DMS153 treated with DMSO at 0.1 percent for 48 hours (cell line): Measurements from ENCODE around the gene GDF2.

Experiments used
- DNase-seq: peaks from one replicate; lab custom pipeline; 2025; ENCODE audit not compliant: unreplicated experiment; lab: John Stamatoyannopoulos, UW

GDF2 gene

DNA sequence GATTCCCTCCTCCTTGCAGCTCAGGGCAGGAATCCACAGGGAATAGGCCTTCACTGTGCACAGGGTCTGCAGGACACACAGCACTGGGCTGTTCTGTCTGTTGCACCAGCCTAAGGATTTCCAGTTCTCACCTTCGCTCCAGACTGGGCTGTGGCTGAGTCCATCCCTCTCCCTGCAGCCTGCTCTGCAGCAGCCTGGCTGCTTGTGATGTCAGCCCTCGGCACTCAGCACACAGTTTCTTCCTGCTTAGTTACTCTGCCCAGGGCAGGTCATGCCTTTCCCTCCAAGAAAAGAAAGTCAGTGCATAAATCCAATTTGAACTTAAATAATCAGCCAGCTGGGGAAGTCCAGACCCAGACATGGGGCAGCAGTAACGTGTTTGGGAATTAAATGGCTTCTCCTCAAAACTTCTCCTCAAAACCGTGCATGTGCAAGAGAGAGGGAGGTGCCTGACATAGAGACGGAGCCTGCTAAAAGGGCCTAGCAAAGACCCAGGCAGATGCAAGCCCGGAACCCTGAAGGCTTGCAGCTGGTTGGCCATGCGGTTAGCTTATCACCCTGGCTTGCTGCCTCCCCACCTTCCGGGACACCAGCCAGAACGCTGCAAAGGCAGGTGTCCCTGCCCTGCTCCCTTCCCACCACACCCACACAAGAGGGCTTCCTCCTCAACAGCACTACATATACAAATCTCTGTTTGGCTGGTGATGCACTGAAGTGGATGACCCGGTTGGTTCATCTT lies 10.9 kb upstream of the GDF2 start:
- peak; percentile 35 for DNase-seq

DNA sequence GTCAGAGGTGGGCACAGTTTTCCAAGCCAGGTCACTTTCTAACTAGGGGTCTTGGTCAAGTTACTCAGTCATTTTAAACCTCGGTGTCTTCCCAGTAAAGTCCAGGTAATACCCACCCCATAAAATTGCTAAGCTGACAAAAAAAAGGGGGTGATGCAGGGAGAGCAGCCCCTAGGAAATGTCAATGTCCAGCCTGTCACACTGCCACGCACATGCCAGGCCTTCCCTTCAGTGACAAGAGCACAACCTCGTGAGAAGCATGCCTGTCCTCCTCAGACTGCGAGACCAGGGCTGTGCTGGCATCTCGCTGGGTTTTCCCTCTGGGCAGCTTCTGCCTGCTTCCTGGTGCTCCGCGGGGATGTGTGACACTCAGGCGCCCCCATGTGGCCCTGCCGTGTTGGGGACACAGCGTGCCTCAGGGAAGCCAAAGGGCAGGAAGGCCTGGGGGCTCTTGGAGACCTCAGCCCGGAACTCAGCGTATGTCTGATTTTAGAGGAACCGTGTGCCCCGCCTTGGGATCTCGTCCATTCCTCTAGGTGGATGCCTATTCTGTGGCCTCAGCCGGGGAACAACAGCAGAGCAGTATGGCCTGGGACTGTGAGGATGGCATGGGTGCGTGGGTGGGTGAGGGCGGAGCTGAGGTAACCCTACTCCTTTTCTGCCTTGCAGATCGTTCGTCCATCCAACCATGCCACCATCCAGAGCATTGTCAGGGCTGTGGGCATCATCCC lies 10.2 kb upstream of the GDF2 start:
- peak; percentile 70 for DNase-seq

DNA sequence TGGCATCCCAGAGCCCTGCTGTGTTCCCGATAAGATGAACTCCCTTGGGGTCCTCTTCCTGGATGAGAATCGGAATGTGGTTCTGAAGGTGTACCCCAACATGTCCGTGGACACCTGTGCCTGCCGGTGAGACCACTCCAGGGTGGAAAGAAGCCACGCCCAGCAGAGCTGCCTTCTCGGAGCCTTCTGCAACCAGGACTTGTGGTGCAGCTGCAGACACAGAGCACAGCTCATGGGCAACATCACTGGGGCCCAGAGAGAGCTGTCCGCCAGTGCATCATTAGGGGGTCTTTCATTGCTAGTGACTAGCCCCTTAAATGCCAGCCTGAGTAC lies 9.6 kb upstream of the GDF2 start:
- DNase-seq: no peak

DNA sequence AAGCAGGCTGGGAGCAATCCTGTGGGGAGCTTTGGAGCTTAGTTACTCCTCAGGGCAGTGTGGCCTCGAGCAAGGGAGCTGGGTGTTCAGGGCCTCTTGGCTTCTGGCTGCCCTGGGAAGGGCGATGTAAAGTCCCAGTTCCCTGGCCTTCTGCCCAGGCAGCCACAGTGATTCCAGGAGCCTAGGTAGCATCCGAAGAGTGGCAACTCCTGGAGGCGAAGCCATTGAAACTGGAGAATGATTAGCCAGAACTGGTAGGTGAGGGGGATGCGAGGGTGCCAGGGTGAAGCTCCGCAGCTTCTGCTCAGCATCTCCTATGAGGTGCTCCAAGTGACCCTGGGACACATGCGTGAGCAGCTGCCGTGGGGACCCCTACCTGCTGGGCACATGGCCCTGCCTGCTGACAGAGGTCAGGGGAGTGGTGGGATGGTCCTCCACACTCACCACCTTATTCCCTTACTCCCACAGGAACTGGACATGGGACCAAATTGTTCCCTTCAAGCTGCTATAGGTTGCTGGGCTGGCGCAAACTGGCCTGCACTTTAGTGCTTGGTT lies 7.8 kb upstream of the GDF2 start:
- DNase-seq: no peak

DNA sequence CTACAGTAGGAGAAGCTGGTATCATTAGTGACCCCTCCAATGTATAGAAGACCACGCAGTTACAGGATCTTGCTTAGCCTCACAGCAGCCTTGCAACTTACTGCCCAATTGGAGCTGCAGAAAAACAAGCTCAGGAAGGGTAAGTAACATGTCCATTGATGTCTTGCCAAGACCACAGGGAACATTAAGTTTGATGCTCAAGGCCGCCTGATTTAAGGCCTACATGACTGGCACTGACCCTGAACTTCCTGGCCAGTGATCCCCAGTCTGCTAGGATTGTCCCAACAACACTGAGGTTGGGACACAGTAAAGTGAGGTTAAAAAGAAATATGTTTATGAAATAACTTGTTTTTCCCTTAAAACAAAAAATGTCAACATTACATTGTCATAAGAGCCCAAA lies 6.8 kb upstream of the GDF2 start:
- DNase-seq: no peak

DNA sequence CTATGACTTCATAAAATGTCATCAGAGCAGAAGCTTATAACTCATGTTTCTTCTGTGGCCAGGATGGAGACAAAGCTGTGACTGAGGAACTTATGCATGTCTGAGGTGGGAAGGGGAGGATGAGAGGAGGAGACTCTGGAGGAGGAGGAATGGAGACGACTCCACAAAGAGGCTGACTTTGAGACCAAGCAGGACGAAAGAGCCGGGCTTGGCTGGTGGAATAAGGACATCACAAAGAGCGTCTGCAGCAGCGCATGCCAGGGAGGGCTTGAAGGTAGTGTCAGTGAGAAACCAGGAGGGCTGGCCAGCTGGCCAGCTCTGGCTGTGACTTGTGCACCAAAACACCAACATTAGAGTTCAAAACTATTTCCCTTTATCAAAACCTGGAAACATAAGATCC lies 6.1 kb upstream of the GDF2 start:
- no peak for DNase-seq

DNA sequence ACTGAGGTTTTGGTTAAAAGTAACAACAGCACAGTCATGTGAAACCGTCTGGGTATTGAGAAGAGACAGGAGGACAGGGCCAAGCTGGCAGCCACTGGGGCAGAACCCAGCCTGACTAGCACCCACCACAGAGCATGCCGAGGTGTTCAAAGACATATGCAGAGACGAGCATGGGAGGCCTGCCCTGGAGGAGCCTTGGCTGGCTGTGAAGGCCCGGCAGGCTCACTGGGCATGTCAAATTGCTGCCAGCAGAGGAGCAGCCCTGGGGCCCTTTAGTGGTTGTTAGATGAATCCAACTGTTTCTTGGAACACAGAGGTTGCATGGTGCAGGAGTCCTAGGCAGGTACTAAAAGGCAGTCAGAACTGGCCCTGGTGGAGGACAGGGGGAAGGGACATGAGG lies 5.0 kb upstream of the GDF2 start:
- no peak for DNase-seq

DNA sequence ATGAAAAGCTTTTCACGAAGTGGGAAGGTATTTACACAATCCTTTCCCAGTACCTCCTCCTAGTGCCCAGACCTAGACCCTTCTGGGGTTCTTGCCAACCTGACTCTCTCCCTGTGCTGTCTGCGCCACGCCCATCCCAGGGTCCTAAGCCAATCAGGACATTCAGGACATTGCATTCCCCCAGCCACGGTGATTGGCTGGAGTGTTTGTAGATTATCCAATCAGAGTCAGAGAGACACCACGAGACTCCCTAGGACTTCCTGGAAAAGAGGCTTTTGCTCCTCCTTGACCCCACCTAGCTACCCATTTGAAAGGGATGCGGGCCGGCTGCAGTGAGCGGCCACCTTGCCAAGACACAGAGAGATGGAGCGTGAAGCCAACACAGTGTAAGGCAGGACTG lies 3.5 kb upstream of the GDF2 start:
- no peak for DNase-seq

DNA sequence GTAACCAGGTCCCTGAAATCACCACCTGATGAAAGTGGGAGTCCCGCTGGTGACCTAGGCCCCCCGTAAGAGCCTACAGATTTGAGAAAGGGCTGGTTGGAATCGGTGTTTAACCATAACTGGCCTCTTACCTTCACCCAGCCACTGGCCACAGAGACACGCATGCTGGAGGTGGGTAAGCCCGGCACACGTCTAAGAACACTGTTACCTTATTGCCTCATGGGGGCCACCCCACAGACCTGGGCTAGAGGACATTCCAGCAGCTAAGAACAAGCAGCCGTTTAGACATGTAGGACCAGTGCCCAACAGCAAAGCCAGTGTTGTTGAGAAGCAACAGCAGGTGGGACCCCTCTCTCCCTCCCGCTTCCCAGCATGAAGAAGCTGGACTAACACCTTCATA lies 2.5 kb upstream of the GDF2 start:
- DNase-seq: no peak

DNA sequence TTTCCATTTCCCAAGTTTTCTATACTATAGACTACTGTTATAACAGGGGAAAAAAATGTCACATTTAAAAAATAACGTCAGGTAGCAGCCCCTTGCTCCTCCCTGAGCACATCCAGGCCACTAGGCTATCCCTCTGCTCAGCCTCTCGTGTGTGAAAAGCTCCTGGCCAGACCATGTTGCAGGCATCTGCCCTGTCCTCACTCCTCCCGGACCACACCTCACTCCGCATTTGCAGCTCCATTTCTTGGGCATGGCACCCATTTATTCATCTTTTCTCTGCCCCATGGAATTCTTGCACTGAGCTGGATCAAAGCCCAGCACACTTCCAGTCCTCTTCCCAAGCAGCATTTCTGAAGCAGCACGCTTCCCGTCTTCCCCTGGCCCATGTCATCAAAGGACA lies 1.4 kb upstream of the GDF2 start:
- DNase-seq: no peak

DNA sequence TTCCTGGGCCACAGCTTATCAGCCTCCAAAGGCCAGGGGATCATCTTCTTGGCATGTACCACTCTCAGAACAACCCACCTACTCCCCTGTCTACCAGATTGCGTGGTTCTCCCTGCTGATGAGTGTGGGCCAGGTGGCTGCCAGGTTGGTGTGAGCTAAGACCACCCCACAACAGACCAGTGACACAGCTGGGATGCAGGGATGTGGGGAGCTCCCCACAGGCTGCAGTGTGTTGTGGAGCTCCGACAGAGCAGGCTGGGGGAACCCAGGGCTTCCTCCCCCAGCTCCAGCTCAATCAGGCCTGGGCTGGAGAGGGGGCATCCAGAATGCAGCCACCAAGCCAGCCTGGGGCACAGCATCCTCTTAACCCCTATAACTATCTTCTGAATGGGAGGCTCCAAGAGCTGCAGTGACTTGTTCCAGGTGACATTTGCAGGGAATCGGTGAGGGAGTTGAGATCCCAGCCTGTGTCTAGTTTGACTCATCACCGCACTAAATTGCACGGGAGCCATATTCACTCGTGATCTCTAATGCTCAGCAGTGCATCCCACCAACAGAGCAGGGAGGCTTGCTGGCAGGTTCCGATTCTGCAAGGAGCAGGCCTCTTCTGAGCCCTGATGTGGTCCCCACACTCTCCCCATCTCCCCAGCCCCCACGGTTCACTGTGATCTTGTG lies 596 bp upstream of the GDF2 start:
- DNase-seq: no peak

DNA sequence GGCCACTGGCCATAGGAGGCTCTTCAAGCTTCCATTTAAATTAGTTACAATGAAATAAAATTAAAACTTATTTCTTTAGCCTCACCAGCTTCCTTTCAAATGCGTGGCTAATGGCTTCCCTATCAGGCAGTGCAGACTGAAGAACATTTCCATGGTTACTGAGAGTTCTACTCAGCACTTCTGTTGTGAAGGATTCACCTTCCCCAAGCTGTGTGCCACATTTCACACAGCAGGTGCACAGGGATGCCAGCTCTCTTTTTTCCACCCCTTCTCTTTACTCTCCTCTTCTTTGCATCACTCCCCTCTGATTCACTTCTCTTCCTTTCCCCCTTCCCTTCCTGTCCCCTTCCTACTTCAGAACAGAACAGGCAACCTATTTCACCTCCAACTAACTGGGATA lies 833 bp downstream of the GDF2 start:
- DNase-seq: no peak

DNA sequence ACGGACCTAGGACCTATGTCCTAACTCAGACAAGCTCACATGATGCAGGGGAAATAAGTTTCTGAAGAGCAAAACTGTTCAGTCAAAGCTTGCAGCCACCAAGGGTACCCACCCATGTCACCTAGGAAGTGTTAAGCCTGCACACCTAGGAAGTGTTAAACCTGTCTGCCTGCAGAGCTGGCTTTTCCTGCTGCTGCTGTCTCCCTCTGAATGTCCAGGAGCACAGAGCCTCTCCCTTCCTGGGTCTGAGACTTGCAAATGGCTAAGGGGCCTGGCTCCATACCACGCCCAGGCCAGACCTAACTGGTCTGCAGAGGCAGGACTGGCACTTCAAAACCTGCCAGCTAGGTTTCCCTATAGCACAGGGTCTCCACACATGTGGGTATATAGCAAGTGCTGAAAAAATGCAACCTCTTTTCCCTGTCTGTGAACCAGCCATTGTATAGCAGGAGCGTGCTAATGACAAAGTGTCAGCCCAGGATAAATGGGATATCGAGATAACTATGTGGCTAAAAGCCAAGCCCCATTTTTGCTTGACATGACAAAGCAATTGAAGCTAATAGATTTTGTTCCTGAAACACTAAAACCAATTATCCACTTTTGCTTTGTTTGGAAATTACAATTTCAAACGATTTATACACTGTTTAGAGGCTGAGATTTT lies 1.5 kb downstream of the GDF2 start:
- DNase-seq: no peak

DNA sequence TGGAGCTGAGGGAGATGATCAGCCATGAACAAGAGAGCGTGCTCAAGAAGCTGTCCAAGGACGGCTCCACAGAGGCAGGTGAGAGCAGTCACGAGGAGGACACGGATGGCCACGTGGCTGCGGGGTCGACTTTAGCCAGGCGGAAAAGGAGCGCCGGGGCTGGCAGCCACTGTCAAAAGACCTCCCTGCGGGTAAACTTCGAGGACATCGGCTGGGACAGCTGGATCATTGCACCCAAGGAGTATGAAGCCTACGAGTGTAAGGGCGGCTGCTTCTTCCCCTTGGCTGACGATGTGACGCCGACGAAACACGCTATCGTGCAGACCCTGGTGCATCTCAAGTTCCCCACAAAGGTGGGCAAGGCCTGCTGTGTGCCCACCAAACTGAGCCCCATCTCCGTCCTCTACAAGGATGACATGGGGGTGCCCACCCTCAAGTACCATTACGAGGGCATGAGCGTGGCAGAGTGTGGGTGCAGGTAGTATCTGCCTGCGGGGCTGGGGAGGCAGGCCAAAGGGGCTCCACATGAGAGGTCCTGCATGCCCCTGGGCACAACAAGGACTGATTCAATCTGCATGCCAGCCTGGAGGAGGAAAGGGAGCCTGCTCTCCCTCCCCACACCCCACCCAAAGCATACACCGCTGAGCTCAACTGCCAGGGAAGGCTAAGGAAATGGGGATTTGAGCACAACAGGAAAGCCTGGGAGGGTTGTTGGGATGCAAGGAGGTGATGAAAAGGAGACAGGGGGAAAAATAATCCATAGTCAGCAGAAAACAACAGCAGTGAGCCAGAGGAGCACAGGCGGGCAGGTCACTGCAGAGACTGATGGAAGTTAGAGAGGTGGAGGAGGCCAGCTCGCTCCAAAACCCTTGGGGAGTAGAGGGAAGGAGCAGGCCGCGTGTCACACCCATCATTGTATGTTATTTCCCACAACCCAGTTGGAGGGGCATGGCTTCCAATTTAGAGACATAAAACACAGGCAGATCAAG lies 3.3 kb downstream of the GDF2 start:
- DNase-seq: no peak

DNA sequence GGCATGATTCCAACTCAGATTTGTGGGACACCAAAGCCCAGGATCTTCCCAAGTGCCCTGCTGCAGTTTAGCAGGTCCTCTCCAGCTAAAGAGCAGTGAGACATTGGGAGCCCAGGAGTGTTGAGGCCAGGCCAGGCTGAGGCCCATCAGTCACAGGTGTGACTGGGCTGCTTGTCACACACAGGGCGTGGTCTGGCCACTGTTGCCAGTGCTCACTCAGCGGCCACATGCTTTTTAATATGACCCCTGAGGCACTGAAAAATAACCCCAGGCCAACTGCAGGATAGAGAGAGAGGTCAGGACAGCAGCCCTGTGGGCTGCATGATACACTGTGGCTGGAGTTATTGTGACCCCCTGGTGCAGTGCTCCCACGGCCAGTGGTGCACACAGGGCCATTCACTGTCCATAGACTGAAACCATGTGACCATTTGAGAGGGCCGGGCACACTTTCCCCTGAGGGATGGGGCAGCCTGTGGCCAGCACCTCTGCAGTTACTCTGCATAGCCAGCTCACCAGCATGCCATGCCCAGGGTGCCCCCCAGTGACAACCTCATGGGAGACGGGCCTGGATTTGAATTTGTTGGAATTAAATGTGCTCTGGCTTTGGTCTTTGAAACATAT lies 4.2 kb downstream of the GDF2 start:
- DNase-seq: no peak

DNA sequence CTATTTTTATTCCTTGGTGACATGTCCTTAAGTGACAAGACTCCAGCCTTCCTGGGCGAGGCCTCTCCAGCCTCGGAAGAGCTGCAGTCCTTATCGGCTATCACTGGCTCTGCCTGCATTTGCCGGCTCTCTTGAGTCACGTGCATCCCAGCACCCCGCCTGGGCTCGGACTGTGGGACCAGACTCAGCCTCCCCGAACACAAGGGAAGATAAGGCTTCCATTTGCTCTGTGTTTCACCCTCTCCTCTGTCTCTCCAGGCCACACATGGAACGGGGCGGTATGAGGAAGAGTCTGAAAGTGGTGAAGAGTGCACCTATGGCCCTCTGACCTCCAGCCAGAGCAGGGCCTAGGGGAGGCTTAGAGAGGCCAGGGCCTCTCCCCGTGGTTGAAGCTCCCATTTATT lies 4.7 kb downstream of the GDF2 start:
- DNase-seq: no peak

DNA sequence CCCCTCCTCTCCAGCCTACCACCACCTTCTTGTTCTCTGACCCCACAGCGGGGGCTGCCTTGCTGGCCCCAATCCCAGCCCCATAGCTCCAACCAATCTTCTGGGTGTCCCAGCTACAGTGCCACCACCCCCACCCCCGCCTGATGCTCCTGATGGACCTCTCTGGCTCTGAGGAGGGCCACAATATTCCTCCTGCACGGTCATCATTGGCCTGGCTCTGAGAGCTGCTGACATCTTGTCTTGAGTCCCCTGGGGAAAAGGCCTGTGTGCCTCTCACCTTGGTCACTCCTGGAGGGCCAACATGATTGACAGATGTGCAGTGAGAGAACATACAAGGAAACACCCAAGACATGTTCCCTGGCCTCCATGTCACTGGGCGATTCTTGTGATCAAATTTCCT lies 7.6 kb downstream of the GDF2 start:
- no peak for DNase-seq

DNA sequence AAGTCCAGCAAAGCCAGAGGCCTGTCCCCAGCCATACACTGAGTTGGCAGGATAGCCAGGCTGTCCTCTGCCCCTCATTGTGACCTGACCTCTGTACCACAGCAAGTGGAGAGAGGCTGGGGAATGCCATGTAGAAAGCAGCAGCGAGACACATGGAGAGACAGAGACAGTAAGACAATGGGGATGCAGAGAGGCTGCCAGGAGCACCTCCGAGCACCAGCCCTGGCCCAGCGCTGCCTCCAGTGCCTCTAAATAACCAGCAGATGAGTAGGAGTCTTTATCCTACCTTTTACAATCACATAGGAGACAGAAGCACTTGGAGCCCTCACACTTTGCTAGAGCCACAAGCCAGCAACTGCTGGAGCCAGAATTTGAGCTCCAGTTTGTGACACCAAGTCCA lies 8.1 kb downstream of the GDF2 start:
- no peak for DNase-seq

DNA sequence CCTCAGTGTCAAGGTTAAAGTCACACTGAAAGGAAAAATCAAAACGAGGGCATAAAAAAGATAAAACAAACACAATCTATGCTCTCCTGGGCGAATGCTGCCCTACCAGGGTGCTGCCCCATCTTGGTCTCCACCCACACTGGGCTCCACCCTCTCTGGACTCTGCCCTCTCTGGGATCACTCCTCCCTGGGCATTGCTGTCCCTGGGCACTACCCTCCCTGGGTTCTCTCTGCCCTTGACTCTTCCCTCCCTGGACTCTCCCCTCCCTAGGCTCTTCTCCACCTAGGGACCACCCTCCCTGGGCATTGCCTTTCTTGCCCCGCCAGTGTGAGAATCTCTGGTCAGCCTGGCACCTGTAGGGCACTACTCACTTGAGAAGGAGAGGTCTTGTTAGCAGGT lies 8.6 kb downstream of the GDF2 start:
- DNase-seq: no peak

DNA sequence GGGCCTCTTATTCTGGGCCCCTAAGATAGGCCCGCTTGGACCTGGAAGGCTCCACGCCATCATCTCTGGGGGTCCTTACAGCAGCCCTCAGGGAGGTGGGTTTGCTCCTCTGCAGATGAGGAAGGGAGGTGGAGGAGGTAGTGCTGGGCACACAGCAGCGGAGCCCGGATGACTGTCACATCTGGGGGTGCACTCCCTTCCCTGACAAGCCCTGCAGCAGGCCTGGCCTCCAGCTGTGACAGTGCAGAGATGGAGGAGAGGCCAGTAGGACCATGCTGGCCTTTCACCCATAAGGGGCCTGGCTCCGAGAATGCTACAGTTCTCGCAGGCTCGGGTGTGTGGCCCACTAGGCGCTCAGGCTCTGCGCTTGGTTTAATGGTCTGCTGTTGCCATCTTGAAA lies 9.2 kb downstream of the GDF2 start:
- no peak for DNase-seq
